ENCODE measurements around the gene UBXN11. TPM values are rescaled to one million over a fixed set of nuclear protein-coding genes. Genes with fewer than 3 reads are reported as not detected.
A peak's percentile ranks its signal among the peaks of the same experiment; 100 is the strongest.

Gene UBXN11
- total and polyA plus RNA-seq, 7 donors = 3.5 to 7.0 (median 4.2) TPM

DNA sequence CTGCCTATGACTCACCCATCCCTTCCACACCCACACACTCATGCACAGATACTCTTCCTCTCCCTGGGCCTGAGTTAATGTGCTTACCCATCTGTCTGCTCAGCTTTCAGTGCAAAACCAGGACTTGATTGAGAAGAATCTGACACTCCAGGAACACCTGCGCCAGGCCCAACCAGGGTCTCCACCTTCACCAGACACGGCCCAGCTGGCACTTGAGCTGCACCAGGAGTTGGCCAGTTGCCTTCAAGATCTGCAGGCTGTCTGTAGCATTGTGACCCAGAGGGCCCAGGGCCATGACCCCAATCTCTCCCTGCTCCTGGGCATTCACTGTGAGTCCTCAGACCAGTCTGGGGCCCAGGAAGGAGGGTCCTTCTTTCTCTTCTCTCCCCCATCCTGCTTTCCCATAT lies 30.0 kb downstream of the UBXN11 start:
- Histone ChIP-seq H3K27me3 (ENCODE audit: insufficient read depth in 3 of 3, low read length in 2 of 3) (no peaks in the 10 kb centered on the region), H3K4me1 (peaks cover 69% of the 10 kb centered on the region), H3K27ac (peak overlapping the region; percentile 92), H3K9me3 (no peaks in the 10 kb centered on the region), H3K4me3 (no peak overlapping the region), H3K36me3 (ENCODE audit: insufficient read depth in 1 of 2, low read depth in 1 of 2) (peaks cover 4 to 64% of the 10 kb centered on the region in 2 donors)
- TF ChIP-seq, protein P1, sequence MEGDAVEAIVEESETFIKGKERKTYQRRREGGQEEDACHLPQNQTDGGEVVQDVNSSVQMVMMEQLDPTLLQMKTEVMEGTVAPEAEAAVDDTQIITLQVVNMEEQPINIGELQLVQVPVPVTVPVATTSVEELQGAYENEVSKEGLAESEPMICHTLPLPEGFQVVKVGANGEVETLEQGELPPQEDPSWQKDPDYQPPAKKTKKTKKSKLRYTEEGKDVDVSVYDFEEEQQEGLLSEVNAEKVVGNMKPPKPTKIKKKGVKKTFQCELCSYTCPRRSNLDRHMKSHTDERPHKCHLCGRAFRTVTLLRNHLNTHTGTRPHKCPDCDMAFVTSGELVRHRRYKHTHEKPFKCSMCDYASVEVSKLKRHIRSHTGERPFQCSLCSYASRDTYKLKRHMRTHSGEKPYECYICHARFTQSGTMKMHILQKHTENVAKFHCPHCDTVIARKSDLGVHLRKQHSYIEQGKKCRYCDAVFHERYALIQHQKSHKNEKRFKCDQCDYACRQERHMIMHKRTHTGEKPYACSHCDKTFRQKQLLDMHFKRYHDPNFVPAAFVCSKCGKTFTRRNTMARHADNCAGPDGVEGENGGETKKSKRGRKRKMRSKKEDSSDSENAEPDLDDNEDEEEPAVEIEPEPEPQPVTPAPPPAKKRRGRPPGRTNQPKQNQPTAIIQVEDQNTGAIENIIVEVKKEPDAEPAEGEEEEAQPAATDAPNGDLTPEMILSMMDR (IDR thresholded peaks at IDR 0.05) = no peak
- DNase-seq (peak in 1 of 2 donors; percentile 74), ATAC-seq (no peak)
- 36 to 58% (median 42%) methylated on average over 2 of the region's 2 CpGs for WGBS, 3 donors
- intact Hi-C loops (cut with DNase I) = no loop called here

DNA sequence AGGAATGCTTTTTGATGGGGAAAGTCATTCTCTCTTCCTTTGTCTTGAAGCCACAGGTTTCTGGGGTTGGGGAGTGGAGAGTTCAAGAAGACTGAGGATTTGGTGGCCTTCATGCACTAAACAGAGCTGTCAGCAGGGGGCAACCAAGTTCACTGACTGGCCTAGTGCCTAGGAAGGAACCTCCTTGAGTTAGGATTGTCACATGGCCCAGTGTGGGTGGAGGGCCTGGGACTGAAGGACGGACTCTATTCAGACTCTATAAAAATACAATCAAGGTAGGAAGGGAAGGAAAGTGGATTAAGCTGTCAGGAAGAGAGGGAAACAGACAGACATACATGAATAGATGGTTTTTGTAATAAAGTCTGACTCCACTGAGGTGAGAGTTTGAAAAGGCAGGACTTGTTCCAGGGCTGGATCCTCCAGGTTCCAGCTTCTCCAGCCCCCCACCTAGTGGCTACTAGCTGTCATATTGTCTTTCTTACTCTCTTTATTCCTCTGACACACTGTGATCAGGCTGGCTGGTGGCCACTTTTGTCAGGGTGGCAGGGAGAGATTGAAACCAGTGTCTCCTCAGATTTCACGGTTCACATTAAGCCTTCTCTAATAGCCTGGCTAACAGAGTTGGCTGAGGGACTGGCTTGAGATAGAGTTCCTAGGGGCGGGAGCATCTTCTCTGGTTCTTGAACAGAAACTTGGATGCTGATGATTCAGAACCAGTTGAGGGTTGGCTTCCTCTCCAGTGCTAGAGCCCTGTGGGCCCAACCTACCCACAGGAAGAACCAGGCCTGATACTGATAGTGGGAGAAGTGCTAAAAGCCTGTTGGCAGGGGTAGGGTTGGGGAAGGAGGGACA lies 30.6 kb downstream of the UBXN11 start:
- peaks cover 64% of the 10 kb centered on the region for H3K4me1 ChIP-seq
- WGBS, 3 donors = 6 to 12% (median 8%) methylated on average over 3 of the region's 3 CpGs
- peak overlapping the region; percentile 92 for H3K27ac ChIP-seq
- TF ChIP-seq, protein P1 (IDR thresholded peaks at IDR 0.05) = peak; percentile 66
- peaks cover 4 to 64% of the 10 kb centered on the region in 2 donors for H3K36me3 ChIP-seq (ENCODE audit: insufficient read depth in 1 of 2, low read depth in 1 of 2)
- peak overlapping the region; percentile 32 for H3K4me3 ChIP-seq
- H3K9me3 ChIP-seq = no peaks in the 10 kb centered on the region
- no peaks in the 10 kb centered on the region for H3K27me3 ChIP-seq (ENCODE audit: insufficient read depth in 3 of 3, low read length in 2 of 3)
- peak; percentile 80 to 86 for DNase-seq
- intact Hi-C loops (cut with DNase I) = loop anchor here in 1 of 2 donors (1.0 kb wide), 1 partner anchor 45 kb away; no protein-coding TSS in a partner anchor
- ATAC-seq = peak; percentile 72 to 79 (median 76)

DNA sequence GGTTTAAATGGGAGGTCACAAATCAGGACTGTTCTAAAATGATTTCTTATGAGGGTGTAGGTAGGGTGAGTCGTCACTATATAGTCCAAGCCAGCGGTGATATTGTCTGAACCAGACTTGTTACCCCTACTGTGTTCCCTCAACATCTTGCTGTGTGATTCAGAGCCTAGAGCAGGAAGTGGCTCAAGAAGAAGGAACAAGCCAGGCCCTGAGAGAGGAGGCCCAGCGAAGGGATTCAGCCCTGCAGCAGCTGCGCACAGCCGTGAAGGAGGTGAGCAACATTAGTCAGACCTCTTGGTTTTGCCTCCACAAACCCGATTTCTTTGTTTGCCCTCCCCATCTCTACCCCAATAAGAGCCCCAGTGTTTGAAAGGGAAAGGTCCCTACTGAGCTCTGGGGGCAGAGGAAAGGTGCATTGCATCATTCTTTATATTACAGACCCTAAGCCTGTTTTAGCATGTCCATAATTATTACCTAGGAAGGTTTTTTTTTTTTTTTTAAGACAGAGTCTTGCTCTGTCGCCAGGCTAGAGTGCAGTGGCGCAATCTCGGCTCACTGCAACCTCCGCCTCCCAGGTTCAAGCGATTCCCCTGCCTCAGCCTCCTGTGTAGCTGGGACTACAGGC lies 31.5 kb downstream of the UBXN11 start:
- H3K4me3 ChIP-seq = no peak overlapping the region
- no peak for ATAC-seq
- TF ChIP-seq, protein P1 (IDR thresholded peaks at IDR 0.05) = no peak
- H3K9me3 ChIP-seq = no peaks in the 10 kb centered on the region
- H3K4me1 ChIP-seq = peaks cover 66% of the 10 kb centered on the region
- peak overlapping the region; percentile 92 for H3K27ac ChIP-seq
- intact Hi-C loops (cut with DNase I) = loop anchor here in 1 of 2 donors (1.0 to 5.0 kb wide), 2 partner anchors 38 to 46 kb away; no protein-coding TSS in a partner anchor
- H3K36me3 ChIP-seq (ENCODE audit: insufficient read depth in 1 of 2, low read depth in 1 of 2) = peaks cover 7 to 73% of the 10 kb centered on the region in 2 donors
- DNase-seq = no peak
- H3K27me3 ChIP-seq (ENCODE audit: insufficient read depth in 3 of 3, low read length in 2 of 3) = no peaks in the 10 kb centered on the region
- WGBS, 3 donors = 76 to 88% (median 79%) methylated on average over 9 to 11 of the region's 11 CpGs

DNA sequence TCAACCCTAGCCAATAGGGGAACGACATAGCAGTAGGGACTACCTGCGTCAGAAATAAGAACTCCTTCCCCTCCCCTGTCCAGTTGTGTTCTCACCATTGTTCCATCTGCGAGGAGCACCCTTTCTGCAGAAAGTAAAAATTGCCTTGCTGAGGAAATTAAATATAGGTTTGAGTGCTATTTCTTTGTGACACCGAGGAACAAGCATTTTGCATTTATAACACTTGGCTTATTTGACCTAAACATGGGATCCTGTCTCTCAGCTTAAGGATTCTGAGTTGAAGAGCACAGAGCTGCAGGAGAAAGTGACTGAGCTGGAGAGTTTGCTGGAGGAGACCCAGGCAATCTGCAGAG lies 37.3 kb downstream of the UBXN11 start:
- H3K36me3 ChIP-seq (ENCODE audit: insufficient read depth in 1 of 2, low read depth in 1 of 2) = peaks cover 10 to 85% of the 10 kb centered on the region in 2 donors
- DNase-seq (no peak), ATAC-seq (no peak)
- no peak overlapping the region for H3K4me3 ChIP-seq
- H3K4me1 ChIP-seq = peaks cover 11% of the 10 kb centered on the region
- no peak overlapping the region for H3K27ac ChIP-seq
- H3K9me3 ChIP-seq = no peaks in the 10 kb centered on the region
- intact Hi-C loops (cut with DNase I) = no loop called here
- TF ChIP-seq, protein P1 (IDR thresholded peaks at IDR 0.05) = no peak
- H3K27me3 ChIP-seq (ENCODE audit: insufficient read depth in 3 of 3, low read length in 2 of 3) = no peaks in the 10 kb centered on the region
- WGBS, 3 donors = 89 to 97% (median 96%) methylated on average over 4 of the region's 4 CpGs

Data from psoas muscle (tissue), 8 donors.